PC-9 (cell line): Measurements from ENCODE around the gene GAGE12C. TPM values are rescaled to one million over a fixed set of nuclear protein-coding genes. Genes with fewer than 3 reads are reported as not detected.
"Not testable (repeated sequence)": the region's sequence is repeated elsewhere in the genome, so short reads cannot be mapped to it uniquely, and the experiment has no call there.

Experiments
- Bru-seq: library from RNA; stranded (reverse); fragments of 400-500 nt; gene quantifications from one replicate; lab custom pipeline; 2021; lab: Mats Ljungman, UMichigan
- BruChase-seq, 2 experiments: library from RNA; stranded (reverse); fragments of 400-500 nt; gene quantifications; one replicate each; lab custom pipeline; 2021; lab: Mats Ljungman, UMichigan
- BruUV-seq: library from RNA; stranded (reverse); fragments of 400-500 nt; replicated peaks from 2 replicates; lab custom pipeline; 2021; lab: Mats Ljungman, UMichigan
- CTCF ChIA-PET: fragments of 300-600 bp; sonication (Branson Sonifier 250); formaldehyde crosslinking; loops from one replicate; lab custom pipeline; 2022; ENCODE audit warnings: antibody characterized with exemption; lab: Charles Lee
- POLR2A ChIA-PET: fragments of 300-600 bp; sonication (Branson Sonifier 250); formaldehyde crosslinking; loops from one replicate; lab custom pipeline; 2022; ENCODE audit warnings: antibody characterized with exemption; ENCODE audit not compliant: unreplicated experiment; lab: Charles Lee
- DNase-seq, 2 experiments: peaks; one replicate each; pipeline versions ENCODE4 v3.0.0 to v3.0.0-alpha.2; 2015 to 2022; ENCODE audit warnings: mixed read lengths in 1 of 2
- H2AFZ ChIP-seq: fragments of 200-600 bp; sonication (generic); 2 replicates; pipeline ENCODE4 v1.8.1; 2017; ENCODE audit warnings: antibody characterized with exemption
- H3F3A ChIP-seq: fragments of 200-600 bp; sonication (generic); 2 replicates; pipeline ENCODE4 v1.8.1; 2017; ENCODE audit warnings: antibody characterized with exemption, mild to moderate bottlenecking, low read depth; ENCODE audit not compliant: insufficient read depth
- H3K27ac ChIP-seq: fragments of 200-600 bp; sonication (generic); 2 replicates; pipeline ENCODE4 v1.6.1; 2016; ENCODE audit warnings: mixed run types
- H3K27me3 ChIP-seq: fragments of 200-600 bp; sonication (generic); 2 replicates; pipeline ENCODE4 v1.6.1; 2016; ENCODE audit warnings: low read depth, mixed run types; ENCODE audit not compliant: insufficient read depth
- H3K36me3 ChIP-seq: fragments of 200-600 bp; sonication (generic); 2 replicates; pipeline ENCODE4 v1.6.1; 2016; ENCODE audit warnings: low read depth, mixed run types
- H3K4me1 ChIP-seq: fragments of 200-600 bp; sonication (generic); replicated peaks from 2 replicates; pipeline ENCODE4 v1.6.1; 2016; ENCODE audit warnings: mixed run types; ENCODE audit not compliant: insufficient read depth
- H3K4me2 ChIP-seq: fragments of 200-600 bp; sonication (generic); 2 replicates; pipeline ENCODE4 v1.6.1; 2017; ENCODE audit warnings: mixed run types
- H3K4me3 ChIP-seq: fragments of 200-600 bp; sonication (generic); 2 replicates; pipeline ENCODE4 v1.6.1; 2016; ENCODE audit warnings: mixed run types
- H3K79me2 ChIP-seq: fragments of 200-600 bp; sonication (generic); 2 replicates; pipeline ENCODE4 v1.6.1; 2017; ENCODE audit warnings: low read depth, mixed run types
- H3K9me2 ChIP-seq: fragments of 200-600 bp; sonication (generic); 2 replicates; pipeline ENCODE4 v1.8.1; 2017; ENCODE audit warnings: mild to moderate bottlenecking; ENCODE audit not compliant: insufficient read depth
- H3K9me3 ChIP-seq: fragments of 200-600 bp; sonication (generic); 2 replicates; pipeline ENCODE4 v1.8.1; 2016; ENCODE audit warnings: low read depth; ENCODE audit not compliant: insufficient read depth
- H4K20me1 ChIP-seq: fragments of 200-600 bp; sonication (generic); 2 replicates; pipeline ENCODE4 v1.8.1; 2017; ENCODE audit not compliant: insufficient read depth
- intact Hi-C: fragments of 100-400 bp; cut with micrococcal nuclease; formaldehyde crosslinking; loops from one replicate; pipeline ENCODE4 v1.10.0; 2022; ENCODE audit not compliant: unreplicated experiment
- long read RNA-seq: library from polyadenylated mRNA; stranded (forward); transcript quantifications from one replicate; pipeline ENCODE4 v2.0.0, GENCODE V29; 2022
- total RNA-seq: library from RNA; stranded (reverse); gene quantifications from 2 replicates; pipeline ENCODE4 v1.2.3, GENCODE V29; 2021

GAGE12C gene, protein sequence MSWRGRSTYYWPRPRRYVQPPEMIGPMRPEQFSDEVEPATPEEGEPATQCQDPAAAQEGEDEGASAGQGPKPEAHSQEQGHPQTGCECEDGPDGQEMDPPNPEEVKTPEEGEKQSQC
- total RNA-seq (not detected in 2 replicates), Bru-seq, nascent RNA (not detected), BruChase-seq, experiment 1, labeled RNA remaining after a 2-hour chase (not detected), BruChase-seq, experiment 2, labeled RNA remaining after a 6-hour chase (not detected)
- long read RNA-seq, result 0 reads

DNA sequence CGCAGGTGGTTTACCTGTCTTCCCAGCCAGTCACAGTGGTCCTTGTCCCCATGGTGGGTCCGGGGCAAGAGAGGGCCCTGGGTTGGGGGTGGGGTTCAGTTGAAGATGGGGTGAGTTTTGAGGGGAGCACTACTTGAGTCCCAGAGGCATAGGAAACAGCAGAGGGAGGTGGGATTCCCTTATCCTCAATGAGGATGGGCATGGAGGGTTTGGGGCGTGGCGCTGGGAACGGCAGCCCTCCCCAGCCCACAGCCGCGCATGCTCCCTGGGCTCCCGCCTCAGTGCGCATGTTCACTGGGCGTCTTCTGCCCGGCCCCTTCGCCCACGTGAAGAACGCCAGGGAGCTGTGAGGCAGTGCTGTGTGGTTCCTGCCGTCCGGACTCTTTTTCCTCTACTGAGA lies at the start of gene GAGE12C:
Gene GAGE12C, plus strand, starts transcription at position 301 of the 400 bp plus-strand sequence. CDS start 1,155 bp downstream, outside the sequence.
- H3K27ac ChIP-seq, intact Hi-C loops, POLR2A ChIA-PET, H3K36me3 ChIP-seq, H3K9me2 ChIP-seq, H3K4me1 ChIP-seq, H3K4me3 ChIP-seq, H3K4me2 ChIP-seq, H4K20me1 ChIP-seq, H3K9me3 ChIP-seq, H3F3A ChIP-seq, DNase-seq, CTCF ChIA-PET, H2AFZ ChIP-seq, H3K27me3 ChIP-seq, BruUV-seq, H3K79me2 ChIP-seq: not testable (repeated sequence)

DNA sequence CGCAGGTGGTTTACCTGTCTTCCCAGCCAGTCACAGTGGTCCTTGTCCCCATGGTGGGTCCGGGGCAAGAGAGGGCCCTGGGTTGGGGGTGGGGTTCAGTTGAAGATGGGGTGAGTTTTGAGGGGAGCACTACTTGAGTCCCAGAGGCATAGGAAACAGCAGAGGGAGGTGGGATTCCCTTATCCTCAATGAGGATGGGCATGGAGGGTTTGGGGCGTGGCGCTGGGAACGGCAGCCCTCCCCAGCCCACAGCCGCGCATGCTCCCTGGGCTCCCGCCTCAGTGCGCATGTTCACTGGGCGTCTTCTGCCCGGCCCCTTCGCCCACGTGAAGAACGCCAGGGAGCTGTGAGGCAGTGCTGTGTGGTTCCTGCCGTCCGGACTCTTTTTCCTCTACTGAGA lies 9.5 kb downstream of the GAGE12C start, which contains the start of gene GAGE12D:
Gene GAGE12D, plus strand, starts transcription at position 301 of the 400 bp plus-strand sequence. CDS start 1,155 bp downstream, outside the sequence.
- H3K36me3 ChIP-seq, H3K9me2 ChIP-seq, H3K9me3 ChIP-seq, H2AFZ ChIP-seq, H3K27ac ChIP-seq, POLR2A ChIA-PET, DNase-seq, H3K4me3 ChIP-seq, H3K27me3 ChIP-seq, H3F3A ChIP-seq, BruUV-seq, intact Hi-C loops, H4K20me1 ChIP-seq, H3K4me1 ChIP-seq, H3K4me2 ChIP-seq, H3K79me2 ChIP-seq, CTCF ChIA-PET: not testable (repeated sequence)

DNA sequence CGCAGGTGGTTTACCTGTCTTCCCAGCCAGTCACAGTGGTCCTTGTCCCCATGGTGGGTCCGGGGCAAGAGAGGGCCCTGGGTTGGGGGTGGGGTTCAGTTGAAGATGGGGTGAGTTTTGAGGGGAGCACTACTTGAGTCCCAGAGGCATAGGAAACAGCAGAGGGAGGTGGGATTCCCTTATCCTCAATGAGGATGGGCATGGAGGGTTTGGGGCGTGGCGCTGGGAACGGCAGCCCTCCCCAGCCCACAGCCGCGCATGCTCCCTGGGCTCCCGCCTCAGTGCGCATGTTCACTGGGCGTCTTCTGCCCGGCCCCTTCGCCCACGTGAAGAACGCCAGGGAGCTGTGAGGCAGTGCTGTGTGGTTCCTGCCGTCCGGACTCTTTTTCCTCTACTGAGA lies 19.0 kb downstream of the GAGE12C start, which contains the start of gene GAGE12E:
Gene GAGE12E, plus strand, starts transcription at position 301 of the 400 bp plus-strand sequence. CDS start 1,155 bp downstream, outside the sequence.
- H4K20me1 ChIP-seq, H3K36me3 ChIP-seq, POLR2A ChIA-PET, H3K27me3 ChIP-seq, H3K4me2 ChIP-seq, intact Hi-C loops, DNase-seq, H3K9me2 ChIP-seq, H3K27ac ChIP-seq, BruUV-seq, H3K9me3 ChIP-seq, H3K4me1 ChIP-seq, H2AFZ ChIP-seq, H3F3A ChIP-seq, H3K4me3 ChIP-seq, H3K79me2 ChIP-seq, CTCF ChIA-PET: not testable (repeated sequence)

DNA sequence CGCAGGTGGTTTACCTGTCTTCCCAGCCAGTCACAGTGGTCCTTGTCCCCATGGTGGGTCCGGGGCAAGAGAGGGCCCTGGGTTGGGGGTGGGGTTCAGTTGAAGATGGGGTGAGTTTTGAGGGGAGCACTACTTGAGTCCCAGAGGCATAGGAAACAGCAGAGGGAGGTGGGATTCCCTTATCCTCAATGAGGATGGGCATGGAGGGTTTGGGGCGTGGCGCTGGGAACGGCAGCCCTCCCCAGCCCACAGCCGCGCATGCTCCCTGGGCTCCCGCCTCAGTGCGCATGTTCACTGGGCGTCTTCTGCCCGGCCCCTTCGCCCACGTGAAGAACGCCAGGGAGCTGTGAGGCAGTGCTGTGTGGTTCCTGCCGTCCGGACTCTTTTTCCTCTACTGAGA lies 28.6 kb downstream of the GAGE12C start, which contains the start of gene GAGE12F:
Gene GAGE12F, plus strand, starts transcription at position 301 of the 400 bp plus-strand sequence. CDS start 1,155 bp downstream, outside the sequence.
- H3K9me3 ChIP-seq, intact Hi-C loops, POLR2A ChIA-PET, H3K4me1 ChIP-seq, H3K36me3 ChIP-seq, H3K9me2 ChIP-seq, H3K27me3 ChIP-seq, H3K4me3 ChIP-seq, H3K4me2 ChIP-seq, H4K20me1 ChIP-seq, CTCF ChIA-PET, H2AFZ ChIP-seq, H3K79me2 ChIP-seq, H3K27ac ChIP-seq, DNase-seq, BruUV-seq, H3F3A ChIP-seq: not testable (repeated sequence)

DNA sequence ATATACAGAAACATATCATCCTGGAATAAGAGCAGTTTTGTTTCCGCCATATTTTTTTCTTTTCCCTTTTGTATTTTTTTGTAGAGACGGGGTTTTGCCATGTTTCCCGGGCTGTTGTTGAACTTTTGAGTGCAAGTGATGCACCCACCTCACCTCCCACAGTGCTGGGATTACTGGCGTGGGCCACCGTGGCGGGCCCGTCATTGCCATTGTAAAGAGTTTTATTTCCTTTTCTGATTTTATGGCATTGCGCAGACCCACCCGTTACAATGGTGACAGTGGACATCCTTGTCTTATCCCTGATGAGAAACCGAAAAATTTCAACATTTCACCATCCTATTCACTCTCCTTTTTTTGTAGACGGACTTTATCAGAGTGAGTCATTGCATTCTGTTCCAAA lies 36.8 kb downstream of the GAGE12C start:
- H3K4me1 ChIP-seq, H3K9me2 ChIP-seq, BruUV-seq, H3F3A ChIP-seq, CTCF ChIA-PET, H4K20me1 ChIP-seq, POLR2A ChIA-PET, intact Hi-C loops, DNase-seq, H3K79me2 ChIP-seq, H3K36me3 ChIP-seq, H3K27me3 ChIP-seq, H3K4me3 ChIP-seq, H2AFZ ChIP-seq, H3K27ac ChIP-seq, H3K9me3 ChIP-seq, H3K4me2 ChIP-seq: not testable (repeated sequence)

DNA sequence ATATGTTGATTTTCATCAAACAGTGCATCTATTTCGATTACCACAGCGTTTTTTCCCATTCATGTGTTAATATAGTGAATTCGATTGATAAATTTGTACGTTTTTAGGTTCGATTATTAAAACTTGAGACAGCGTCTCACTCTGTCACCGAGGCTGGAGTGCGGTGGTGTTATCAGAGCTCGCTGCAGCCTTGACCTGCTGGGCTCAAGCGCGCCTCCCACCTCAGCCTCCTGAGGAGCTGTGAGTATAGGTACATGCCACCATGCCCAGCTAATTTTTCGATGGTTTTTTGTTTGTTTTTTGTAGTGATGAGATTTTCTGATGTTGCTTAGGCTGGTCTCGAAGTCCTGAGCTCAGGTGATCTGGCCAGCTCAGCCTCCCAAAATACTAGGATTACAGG lies 37.2 kb downstream of the GAGE12C start:
- H3F3A ChIP-seq, BruUV-seq, intact Hi-C loops, H2AFZ ChIP-seq, H4K20me1 ChIP-seq, H3K36me3 ChIP-seq, H3K4me1 ChIP-seq, DNase-seq, H3K27me3 ChIP-seq, POLR2A ChIA-PET, H3K4me3 ChIP-seq, H3K27ac ChIP-seq, H3K9me2 ChIP-seq, H3K79me2 ChIP-seq, CTCF ChIA-PET, H3K9me3 ChIP-seq, H3K4me2 ChIP-seq: not testable (repeated sequence)

DNA sequence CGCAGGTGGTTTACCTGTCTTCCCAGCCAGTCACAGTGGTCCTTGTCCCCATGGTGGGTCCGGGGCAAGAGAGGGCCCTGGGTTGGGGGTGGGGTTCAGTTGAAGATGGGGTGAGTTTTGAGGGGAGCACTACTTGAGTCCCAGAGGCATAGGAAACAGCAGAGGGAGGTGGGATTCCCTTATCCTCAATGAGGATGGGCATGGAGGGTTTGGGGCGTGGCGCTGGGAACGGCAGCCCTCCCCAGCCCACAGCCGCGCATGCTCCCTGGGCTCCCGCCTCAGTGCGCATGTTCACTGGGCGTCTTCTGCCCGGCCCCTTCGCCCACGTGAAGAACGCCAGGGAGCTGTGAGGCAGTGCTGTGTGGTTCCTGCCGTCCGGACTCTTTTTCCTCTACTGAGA lies 38.1 kb downstream of the GAGE12C start, which contains the start of gene GAGE12G:
Gene GAGE12G, plus strand, starts transcription at position 301 of the 400 bp plus-strand sequence. CDS start 1,155 bp downstream, outside the sequence.
- H3F3A ChIP-seq, H3K79me2 ChIP-seq, POLR2A ChIA-PET, H3K27ac ChIP-seq, DNase-seq, BruUV-seq, H3K9me2 ChIP-seq, H3K9me3 ChIP-seq, H3K4me1 ChIP-seq, intact Hi-C loops, H2AFZ ChIP-seq, H3K27me3 ChIP-seq, H4K20me1 ChIP-seq, H3K36me3 ChIP-seq, H3K4me2 ChIP-seq, CTCF ChIA-PET, H3K4me3 ChIP-seq: not testable (repeated sequence)
